Measurements from ENCODE around the gene SAAL1. TPM values are rescaled to one million over a fixed set of nuclear protein-coding genes. Genes with fewer than 3 reads are reported as not detected.

SAAL1 gene
- total RNA-seq, 1 donor from 2014 or later, result 12.7 TPM

DNA sequence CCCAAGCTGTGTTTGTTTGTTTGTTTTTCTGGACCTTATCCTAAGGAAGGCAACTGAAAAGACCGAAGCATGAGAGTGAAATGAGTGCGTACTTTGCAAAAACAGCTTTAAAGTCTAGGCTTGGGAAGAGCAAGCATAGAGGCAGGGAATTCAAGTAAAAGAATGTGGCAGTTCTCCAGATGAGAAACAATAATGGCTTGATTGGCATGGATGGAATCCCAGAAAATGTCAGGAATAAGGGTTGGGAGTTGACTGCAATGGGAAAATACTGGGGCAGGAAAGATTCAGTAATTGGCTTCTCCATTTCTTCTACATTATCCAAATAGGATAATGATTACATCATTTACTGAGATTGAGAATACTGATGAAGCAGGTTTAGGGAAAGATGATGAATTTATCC, 17.5 kb downstream of the SAAL1 start:
- DNase-seq (ENCODE audit: low read depth in 2 of 2), result no peak

DNA sequence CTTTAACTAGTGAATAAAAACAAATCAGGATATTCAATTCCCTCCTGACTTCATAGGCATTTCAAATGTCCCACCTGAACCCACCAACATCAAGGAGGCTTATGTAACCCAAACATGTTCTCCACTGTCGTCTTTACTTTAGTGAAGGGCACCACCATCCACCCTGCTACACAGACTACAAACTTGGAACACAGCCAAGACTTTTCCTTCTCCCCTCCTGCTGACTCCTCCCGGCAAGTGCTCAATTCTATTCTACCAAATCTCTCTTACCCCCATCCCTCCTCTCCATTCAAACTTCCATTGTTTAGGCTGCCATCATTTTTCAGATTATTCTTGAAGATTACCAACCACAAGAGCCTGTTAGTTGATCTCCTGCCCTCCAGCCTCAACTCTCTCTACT, 24.3 kb downstream of the SAAL1 start:
- peak in 1 of 2 donors; percentile 11 for DNase-seq (ENCODE audit: low read depth in 2 of 2)

DNA sequence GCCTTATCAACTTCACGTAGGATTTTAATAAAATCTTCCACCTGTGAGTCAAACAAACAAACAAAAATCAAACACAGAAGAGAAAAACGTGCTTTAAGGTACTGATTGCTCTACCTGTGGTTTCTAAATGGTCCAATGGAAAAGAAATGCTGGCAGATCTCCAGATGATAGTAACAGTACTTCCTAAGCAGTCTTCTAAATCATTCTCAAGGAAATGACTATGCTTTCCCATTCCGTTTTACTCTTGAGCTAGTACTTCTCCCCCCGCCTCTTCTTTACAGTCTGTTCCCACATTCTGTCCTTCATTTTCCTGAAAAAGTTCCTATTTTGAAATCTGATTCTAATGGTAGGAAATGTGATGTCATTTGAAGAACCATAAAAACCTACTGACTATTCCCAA, 25.4 kb downstream of the SAAL1 start:
- peak in 1 of 2 donors; percentile 83 for DNase-seq (ENCODE audit: low read depth in 2 of 2)

DNA sequence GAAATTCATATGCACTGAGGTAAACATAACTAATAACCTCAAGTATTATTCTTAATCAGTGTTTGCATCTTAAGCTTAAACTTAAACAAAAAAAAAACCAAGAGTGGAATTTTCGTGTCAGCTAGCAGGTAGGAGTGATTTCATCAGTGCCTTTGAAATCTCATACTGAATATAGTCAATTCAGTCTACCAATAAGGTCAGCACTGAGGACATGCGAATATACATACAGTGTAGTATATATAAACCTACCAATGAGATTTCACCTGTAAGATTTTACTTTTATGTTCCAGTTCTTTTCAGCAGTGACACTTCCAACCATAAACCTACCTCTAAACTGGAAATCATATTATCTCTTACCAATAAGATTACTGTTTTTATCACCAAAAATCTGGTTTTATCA, 27.0 kb downstream of the SAAL1 start:
- no peak for DNase-seq (ENCODE audit: low read depth in 2 of 2)

DNA sequence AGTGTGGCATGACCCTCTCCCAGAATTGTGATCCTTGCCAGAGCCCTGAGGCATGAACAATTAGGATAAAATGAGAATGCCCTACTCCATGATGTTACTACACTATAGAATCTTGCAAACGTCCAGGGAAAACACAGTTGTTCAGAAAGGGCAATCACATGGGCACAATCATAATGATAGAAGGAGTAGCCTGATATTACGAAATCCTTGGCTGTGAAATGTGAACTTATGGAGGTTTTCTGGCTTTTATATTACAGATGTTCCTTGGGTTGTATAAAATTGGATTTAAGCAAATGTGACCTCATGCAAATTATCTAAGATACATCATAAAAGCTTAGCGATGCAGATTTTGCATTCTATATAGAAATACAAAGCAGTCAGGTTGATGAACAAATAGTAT, 30.4 kb downstream of the SAAL1 start:
- DNase-seq (ENCODE audit: low read depth in 2 of 2), result no peak

DNA sequence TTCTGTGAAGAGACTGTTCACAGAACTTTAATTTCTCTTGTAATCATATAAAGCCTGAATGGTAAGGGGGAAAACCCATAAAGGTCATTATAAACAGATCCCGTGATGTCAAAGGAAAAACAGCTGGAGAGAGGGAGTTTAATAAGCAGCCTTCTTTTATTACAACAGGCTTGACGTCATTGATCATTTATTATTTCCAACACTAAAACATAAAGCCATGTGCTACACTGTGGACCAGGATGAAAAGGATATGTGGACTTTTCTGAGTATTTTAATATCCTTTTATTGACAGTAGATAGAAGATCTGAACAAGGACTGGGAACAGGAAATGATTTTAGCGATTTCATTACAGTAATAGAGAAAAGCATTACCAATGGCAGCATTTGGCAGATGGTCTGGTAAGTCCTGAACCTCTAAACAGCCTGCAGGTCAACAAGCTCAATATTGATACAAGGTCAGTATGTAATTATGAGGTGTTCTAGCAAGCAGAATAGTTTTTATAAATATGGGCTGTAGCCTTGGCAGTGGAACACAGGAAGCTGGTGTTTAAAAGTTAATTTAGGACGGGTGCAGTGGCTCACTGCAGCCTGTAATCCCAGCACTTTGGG, 34.7 kb downstream of the SAAL1 start:
- DNase-seq (ENCODE audit: low read depth in 2 of 2), result no peak

DNA sequence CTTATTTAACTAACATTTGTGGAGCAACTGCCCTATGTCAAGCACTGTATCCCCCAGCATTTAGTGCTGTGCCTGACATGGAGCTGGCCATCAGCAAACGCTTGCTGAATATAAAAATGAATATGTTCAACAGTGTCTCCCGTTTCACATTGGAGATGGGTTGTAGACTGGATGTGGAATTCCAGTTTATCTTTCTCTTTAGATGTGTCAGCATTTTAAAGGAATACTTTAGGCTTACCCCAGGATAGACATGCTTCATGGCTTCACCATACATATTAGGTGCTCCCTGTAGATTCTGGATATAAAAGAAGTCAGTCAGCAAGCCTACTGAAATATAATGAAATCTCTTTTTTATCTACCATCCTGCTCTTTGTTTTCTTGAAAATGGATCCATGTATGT, 38.5 kb downstream of the SAAL1 start:
- DNase-seq (ENCODE audit: low read depth in 2 of 2), result no peak

DNA sequence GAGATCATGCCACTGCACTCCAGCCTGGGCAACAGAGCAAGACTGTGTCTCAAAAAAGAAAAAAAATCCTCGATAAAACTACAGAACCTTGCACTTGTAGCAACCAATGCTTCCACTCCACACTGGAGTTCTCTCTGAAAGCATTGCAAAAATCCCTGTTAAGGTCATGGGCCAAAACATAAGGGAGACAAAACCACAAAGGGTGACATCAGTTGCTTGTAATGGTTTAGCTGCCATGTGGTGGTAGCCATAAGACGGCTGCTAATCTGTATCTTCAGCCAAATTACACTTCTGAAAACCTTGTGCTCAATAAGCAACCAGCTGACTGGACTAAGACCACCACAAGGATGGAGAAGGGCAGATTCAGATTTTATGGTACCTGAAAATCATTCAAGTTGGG, 39.3 kb downstream of the SAAL1 start:
- DNase-seq (ENCODE audit: low read depth in 2 of 2), result no peak

DNA sequence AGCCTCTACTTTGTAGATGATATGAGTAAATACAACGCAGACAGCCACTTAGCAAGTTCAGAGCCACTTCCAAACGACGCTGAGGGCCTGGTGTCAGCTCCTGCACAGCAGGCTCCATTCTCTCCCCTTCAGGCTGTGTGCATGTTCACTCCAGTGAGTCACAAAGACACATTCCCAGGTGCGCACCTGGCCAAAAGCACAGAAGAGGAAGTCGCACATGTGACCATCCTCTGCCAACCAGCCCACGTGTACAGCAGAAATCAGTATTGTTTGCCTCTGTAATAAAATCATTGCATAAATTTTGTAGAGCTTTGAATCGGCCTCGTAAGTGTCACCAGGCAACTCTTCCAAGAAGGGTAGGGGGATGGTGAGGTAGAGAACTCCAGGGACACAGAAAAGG, 40.3 kb downstream of the SAAL1 start:
- no peak for DNase-seq (ENCODE audit: low read depth in 2 of 2)

DNA sequence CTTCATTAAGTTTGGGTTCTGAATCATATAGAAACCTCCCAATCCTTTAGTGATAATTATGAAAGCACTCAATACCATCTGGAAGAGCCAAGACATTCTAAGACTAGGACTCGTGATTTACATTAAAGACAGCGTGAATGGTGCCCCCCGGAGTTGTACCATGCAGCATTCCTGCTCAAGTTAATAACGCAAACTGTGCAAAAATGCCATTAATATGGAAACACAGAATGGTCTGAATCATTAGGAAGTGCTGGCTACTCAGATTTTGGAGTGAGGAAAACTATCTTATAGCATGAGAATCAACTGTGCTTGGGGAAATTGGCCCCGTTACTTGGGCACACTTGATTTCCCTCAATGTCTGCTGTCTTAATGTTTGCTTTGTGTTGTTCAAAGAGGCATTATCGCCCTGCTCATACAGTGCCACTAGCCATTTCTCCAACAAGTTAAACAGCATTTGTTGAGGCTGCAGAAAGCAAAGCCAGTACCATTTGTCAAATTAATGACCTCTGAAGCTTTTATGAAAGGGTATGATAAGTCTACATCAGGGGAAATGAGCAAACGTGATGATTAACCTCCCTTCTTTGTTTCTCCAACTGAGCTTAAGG, 41.3 kb downstream of the SAAL1 start:
- no peak for DNase-seq (ENCODE audit: low read depth in 2 of 2)

DNA sequence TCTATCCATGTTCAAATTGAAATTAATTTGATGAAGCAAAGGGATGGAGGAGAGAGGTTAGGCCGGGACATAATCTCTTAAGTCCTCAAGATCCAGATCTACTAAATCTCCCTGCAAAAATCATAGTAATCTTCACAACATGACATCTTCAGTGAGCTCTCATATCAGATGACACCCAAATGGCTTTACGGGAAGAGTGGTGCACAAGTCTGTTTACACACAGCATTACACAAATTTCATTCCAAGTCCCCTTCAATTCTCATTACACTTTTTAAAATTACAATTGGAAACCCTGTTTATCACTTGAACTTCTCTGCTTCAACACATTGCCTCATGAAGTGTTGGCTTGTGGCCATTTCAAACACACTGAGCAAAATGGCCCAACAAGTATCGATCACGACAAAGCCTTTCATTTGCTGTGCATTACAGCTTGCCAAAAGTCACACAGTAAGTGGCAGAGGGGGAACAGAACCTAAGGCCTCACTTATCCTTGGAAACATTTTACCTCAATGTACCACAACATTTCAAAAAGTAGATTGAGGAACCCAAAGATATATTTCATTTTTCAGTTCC, 41.9 kb downstream of the SAAL1 start:
- DNase-seq (ENCODE audit: low read depth in 2 of 2), result no peak

DNA sequence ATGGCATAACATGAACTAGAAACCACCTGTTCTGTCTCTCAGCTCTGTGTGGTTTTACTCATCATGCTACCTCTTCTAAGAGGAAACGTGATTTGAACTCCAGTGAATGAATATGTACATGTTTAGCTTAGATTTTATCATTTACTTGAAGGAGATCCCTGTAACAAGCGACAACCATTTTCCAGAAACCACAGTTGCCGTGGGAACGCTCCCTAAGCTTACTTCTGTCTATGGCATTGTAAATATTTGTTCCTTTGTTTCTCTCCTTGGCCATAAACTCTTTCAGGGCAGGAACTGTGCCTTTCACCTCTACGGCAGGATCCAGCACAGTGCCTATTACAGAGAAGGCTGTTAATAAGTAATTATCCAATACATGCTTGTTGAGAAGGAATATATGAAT, 42.8 kb downstream of the SAAL1 start:
- DNase-seq (ENCODE audit: low read depth in 2 of 2), result no peak

DNA sequence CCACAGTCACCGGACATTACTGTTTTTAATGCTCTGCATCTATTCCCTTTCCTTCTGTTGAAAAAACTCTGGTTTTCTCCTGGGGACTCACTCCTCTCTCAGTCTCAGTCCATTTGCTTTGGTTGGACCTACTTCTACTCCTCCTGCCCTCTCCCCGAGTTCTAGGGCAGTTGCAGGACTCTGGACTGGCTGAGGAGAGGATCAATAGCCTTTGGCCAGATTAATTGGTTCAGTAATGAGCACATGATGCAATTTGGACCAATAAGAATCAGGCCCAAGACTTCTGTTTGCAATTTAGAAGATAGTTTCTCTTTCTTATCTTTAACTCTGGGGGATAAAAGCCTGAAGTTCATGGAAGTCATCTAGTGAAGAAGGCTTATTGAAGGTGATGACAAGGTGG, 44.5 kb downstream of the SAAL1 start:
- no peak for DNase-seq (ENCODE audit: low read depth in 2 of 2)

DNA sequence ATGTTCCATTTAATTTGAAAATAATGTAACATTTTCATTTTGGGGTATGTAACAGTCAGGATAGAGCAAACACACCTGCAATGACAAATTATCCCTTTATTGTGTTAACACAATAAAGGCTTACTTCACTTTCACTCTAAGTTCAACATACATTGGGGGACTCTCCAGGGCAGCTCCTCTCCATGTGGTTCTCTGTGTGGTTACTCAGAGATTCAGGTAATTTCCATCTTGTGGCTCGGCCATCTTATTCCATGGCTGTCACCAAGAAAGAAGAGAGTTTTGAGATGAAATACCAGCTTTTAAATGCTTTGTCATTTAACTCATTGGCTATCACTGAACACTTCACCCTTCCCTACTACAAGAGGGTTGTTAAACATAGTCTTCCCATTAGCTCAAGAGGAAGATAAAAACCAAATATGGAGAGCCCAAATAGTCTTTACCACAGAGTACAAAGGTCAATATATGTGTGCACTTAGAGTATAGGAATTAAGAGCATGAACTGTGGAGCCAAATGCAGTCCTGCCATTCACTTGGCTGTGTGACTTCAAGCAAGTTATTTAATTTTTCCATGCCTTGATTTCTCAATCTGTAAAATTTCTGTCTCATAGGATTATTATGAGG, 49.2 kb downstream of the SAAL1 start:
- no peak for DNase-seq (ENCODE audit: low read depth in 2 of 2)

DNA sequence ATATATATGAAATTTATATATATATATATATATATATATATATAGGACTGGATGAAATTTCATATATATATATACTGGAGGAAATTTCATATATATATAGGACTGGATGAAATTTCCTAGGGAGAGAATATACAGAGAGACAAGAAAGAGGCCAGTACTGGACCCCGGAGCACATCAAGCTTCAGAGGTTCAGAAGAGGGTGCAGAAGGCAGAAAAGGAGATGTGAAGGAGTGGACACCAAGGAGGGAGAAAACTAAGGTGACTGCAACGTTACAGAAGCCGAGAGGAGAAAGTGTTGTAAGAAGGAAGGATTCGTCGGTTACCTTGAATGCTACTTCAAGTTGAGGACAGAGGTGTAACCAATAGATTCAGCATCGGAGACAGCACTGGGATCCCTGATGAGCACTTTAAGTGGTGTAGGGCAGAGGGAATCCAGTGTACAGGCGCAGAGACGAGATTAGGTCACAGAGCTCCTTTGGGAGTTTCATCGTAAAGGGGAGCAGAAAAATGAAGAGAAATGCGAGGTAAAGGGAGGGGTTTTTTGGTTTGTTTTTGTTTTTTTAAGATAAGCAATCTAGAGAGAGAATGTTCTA, 51.3 kb downstream of the SAAL1 start:
- DNase-seq (ENCODE audit: low read depth in 2 of 2), result no peak

DNA sequence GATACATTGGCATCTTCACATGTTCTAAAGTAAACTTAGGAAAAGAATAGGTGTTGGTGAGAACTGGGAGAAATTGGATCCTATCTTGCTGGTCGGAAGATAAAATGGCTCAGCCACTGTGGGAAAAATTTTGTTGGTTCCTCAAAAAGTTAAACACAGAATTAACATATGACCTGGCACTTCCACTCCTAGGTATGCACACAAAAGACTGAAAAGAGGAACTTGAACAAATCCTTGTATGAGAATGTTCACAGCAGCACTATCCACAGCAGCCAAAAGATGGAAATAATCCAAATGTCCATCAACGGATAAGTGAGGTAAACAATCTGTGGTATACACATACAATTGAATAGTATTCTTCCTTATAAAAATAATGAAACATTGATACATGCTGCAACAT, 55.0 kb downstream of the SAAL1 start:
- no peak for DNase-seq (ENCODE audit: low read depth in 2 of 2)

DNA sequence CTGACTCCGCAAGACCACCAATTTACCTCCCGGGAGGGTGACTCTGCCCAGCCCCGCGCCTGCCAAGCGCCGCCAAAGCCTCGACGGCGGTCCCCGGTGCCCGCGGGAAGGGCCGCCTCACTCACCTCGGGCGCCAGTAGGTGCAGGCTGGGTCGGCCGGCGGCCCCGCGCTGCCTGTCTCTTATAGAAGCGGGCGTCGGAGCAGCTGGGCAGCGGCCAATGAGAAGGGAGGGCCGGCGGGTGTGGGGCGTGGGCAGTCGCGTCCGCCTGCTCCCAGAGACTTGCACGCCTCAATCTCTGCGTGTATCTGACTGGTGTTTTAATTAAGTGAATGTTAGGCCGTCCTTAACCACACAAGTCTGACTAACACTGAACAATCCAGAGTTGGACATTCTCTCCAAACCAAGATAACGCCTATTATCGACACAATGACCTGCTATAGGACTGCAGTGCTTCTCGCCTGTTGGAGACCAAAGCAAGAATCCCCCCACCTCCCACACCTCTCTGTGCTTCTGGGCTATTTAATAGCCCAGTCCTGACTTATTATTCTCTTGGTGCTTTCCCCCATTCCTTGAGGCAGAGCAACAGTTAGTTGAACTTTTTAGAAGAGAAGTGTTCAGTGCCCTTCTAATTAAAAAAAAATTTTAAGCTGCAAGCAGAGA, 59.6 kb downstream of the SAAL1 start, which contains the start of gene TPH1:
Gene TPH1 (minus strand): TSS at position 154 of the 662 bp plus-strand sequence. CDS start 5,507 bp downstream, outside the sequence.
- peak; percentile 7 to 23 for DNase-seq (ENCODE audit: low read depth in 2 of 2)

DNA sequence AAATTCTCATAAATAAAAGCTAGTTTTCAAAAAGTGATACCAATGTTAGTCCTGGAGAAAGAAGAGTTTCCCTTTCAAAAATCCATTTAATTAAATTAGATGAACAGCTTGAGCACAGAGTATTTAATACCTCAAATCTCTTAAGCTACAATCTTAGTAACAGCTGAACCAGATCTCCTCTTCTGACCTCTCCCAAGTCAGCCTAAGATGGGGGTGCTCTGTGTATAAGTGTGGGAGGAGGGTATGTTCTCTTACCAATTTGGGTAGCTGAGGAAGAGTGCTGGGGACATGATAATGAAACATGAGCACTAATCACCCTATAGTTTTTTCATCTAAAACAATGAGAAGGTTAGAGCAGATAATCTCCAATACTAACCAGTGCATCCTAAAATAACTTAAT, 69.4 kb downstream of the SAAL1 start:
- DNase-seq (ENCODE audit: low read depth in 2 of 2), result no peak
